WI38 (cell line): ENCODE results near the gene EGF.

Source experiments
- H3K4me3 ChIP-seq: 2 replicates; pipeline ENCODE4 v1.5.1; 2011; ENCODE audit warnings: low read depth, mild to moderate bottlenecking, control low read depth, low read length
- CTCF ChIP-seq: IDR thresholded peaks from 2 replicates; pipeline ENCODE4 v1.5.1; 2012; ENCODE audit warnings: low read depth, mild to moderate bottlenecking, control low read depth, low read length

The EGF gene

GRCh38 chr4:110041735-110042134 is 129.1 kb downstream of the EGF start:
- H3K4me3 ChIP-seq: no peak overlapping the region
- TF ChIP-seq CTCF: no peak

DNA sequence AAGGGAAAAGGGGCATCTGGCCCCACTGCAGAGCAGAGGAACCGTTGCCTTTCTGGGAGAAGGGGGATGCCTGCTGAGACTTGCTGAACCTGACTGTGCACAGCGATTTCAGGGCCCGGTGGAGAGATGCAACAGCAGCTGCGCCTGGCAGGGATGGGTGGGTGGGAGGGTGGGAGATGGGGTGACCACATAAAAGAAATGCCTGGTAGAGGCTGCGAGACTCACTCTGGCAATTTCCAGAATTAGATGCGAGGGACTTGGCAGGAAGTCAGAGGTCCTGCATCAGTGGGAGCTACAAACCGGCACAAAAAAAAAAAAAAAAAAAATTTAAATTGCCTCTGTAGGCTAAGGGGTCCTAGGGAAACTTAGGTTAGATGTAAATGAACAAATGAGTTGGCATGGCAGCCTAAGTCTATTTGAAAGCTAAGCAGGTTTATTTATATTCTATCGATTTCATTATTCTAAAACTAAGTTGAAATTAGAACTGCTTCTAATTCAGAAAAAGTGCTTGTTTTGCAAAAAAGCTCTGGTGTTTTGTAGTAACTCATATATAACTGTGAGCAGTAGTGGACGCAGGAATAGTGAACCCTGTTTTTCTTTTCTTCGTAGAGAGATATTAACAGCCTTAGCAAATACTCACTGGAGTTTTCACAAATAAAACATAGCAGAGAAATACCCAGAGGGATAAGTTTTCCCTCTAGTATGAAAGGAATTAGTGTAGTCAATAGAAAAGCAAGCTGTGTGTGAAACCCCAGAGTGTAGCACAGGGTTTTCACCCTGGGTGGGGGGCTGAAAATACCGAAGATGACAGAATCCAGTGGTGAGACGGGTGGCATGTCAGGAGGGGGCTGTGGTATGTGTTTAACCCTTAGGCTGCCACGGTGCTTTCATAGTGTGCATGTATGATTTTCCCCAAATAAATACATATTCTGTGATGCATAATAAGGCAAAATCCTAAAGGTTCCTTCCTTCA is 130.1 kb downstream of the EGF start:
- H3K4me3 ChIP-seq: no peak overlapping the region
- TF ChIP-seq CTCF: no peak

DNA sequence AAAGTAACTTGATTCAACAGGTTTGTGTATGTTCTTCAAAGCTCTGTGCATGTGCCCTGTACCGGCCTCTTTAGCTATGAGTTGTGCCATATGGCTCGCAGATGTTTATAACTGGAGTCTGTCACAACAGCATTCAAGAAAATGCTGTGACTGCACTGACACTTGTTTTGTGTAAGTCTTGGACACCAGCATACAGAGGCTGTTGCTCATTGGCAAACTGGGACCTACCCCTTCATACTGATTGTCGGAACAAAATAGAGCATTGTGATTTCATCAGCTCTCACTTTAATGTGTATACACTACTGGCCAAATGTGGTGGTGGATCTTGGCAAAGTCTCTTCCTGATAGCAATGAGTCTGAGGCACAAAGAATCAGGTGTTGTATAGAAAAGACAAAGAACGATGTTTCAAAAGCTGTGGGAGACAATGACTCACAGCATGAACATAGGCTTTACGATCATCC is 133.9 kb downstream of the EGF start:
- H3K4me3 ChIP-seq: no peak overlapping the region
- TF ChIP-seq CTCF: no peak

DNA sequence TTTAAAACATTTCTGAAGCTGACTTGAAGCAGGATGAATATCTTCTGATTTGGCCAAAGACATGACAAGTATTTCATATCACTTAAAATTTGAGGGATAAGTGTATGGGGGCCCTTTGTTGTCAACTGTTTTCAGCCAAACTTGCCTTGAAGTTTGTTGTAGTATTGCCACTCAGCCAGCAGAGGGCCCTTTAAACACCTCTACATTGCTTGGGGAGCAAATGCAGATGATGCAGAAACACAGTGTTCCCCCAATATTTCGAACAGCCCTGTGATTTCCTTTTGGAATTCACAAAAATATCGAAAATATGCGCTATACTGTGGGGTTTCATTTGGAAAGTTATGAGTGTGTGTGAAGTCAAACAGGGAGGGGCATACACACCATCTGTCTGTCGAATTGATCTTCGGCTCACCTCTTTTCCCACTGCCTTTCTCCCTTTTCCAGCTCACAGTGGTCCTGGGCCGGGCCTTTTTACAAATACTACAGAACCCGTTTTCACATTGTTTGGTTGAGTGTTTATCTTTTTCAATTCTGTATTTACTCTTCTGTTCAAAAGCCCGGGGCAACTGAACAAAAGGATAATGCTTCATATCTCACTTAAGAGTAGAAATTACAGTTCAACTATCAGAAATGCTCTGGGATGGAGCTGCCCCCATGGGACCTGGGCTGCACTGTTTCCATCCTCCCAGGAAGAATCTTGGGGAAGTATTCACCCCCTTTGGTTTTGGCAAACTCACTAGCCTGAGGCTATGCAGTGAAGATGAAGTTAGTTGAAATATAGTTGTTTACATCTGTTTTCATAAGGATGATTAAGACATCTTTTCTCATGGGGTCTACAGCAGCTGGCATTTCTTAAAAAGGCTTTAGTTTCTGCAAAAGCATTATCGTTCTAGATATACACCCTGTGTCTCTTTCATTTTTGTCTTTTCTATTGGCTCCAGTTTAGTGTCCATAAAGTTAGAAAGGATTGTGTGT is 137.6 kb downstream of the EGF start:
- no peak overlapping the region for H3K4me3 ChIP-seq
- peak; percentile 82 for TF ChIP-seq CTCF

DNA sequence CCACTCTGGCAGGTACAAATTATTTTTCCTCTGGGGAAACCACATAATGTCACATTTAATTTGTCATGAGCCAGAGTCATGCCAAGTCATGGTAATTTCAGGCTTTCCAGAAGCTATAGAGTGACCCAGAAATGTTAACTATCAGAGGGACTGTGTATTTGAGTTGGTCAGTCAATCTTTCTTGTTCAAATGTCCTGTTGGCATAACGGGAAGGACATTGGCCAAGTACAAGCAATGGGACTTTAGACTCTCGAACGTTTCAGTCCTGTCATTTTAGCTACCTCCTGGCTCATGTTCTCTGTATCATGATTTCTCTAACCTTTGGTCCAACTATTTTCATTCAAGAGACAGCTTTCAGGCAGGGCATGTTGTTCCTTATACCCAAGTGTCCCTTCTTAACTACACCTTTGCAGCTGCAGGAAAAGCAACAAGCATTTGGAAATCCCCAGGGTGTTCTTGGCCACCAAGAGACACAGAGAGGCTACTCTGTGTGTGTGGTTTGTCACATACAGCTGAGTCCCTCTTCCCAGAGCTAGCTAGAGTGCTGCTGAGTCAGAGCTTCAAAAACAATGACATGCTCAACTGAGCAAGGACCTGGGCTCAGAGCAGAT is 142.6 kb downstream of the EGF start:
- TF ChIP-seq CTCF: no peak
- no peak overlapping the region for H3K4me3 ChIP-seq

GRCh38 chr4:110058677-110059076 is 146.0 kb downstream of the EGF start:
- no peak for TF ChIP-seq CTCF
- no peak overlapping the region for H3K4me3 ChIP-seq
